Fibroblast of lung (primary cell): ENCODE measurements around the gene PNMA3.
"Not testable (repeated sequence)": the region's sequence is repeated elsewhere in the genome, so short reads cannot be mapped to it uniquely, and the experiment has no call there.

Source experiments
- EZH2 ChIP-seq: IDR thresholded peaks from 2 replicates; pipeline ENCODE4 v1.5.1; 2012; ENCODE audit warnings: low read length, control low read depth, mild to moderate bottlenecking; ENCODE audit errors: missing control alignments
- TF ChIP-seq, protein P1 (sequence below), 2 donors: IDR thresholded peaks in 1 of 2; conservative IDR thresholded peaks in 1 of 2; 1 replicate in 1 of 2; 2 replicates in 1 of 2; pipeline ENCODE4 v1.5.1; 2011 to 2012; ENCODE audit warnings: low read length in 2 of 2, control low read depth in 1 of 2, inconsistent platforms in 1 of 2, low read depth in 1 of 2, mild to moderate bottlenecking in 1 of 2

GRCh38 chrX:153083238-153083923 is 27.1 kb downstream of the PNMA3 start:
- TF ChIP-seq, protein P1, sequence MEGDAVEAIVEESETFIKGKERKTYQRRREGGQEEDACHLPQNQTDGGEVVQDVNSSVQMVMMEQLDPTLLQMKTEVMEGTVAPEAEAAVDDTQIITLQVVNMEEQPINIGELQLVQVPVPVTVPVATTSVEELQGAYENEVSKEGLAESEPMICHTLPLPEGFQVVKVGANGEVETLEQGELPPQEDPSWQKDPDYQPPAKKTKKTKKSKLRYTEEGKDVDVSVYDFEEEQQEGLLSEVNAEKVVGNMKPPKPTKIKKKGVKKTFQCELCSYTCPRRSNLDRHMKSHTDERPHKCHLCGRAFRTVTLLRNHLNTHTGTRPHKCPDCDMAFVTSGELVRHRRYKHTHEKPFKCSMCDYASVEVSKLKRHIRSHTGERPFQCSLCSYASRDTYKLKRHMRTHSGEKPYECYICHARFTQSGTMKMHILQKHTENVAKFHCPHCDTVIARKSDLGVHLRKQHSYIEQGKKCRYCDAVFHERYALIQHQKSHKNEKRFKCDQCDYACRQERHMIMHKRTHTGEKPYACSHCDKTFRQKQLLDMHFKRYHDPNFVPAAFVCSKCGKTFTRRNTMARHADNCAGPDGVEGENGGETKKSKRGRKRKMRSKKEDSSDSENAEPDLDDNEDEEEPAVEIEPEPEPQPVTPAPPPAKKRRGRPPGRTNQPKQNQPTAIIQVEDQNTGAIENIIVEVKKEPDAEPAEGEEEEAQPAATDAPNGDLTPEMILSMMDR (conservative IDR thresholded peaks at IDR 0.05 in 1 of 2, IDR thresholded peaks at IDR 0.05 in 1 of 2; ENCODE audit: low read depth in 1 of 2, low read length in 2 of 2), result not testable (repeated sequence)
- not testable (repeated sequence) for TF ChIP-seq EZH2
